Ishikawa (cell line): ENCODE data around the gene U2SURP.

Source experiments
- TAF1 ChIP-seq: IDR thresholded peaks from 2 replicates; pipeline ENCODE4 v1.6.1; 2012; ENCODE audit warnings: low read depth, mild to moderate bottlenecking
- TF ChIP-seq, protein P1 (sequence below): IDR thresholded peaks from 2 replicates; pipeline ENCODE4 v1.6.1; 2012

- TF ChIP-seq, protein P1, sequence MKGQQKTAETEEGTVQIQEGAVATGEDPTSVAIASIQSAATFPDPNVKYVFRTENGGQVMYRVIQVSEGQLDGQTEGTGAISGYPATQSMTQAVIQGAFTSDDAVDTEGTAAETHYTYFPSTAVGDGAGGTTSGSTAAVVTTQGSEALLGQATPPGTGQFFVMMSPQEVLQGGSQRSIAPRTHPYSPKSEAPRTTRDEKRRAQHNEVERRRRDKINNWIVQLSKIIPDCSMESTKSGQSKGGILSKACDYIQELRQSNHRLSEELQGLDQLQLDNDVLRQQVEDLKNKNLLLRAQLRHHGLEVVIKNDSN = no peak
- TF ChIP-seq TAF1 = no peak
Measured at GRCh38 chr3:142952272-142953193, 48.8 kb upstream of the U2SURP start.
